OCI-LY1 (cell line): ENCODE measurements around the gene ARHGAP20.

Experiments used
- H2AFZ ChIP-seq: fragments of 200-600 bp; sonication (generic), shearing (Covaris generic); 2 replicates; pipeline ENCODE4 v1.6.0; 2014; ENCODE audit warnings: antibody characterized with exemption, mild to moderate bottlenecking, low read length
- H3F3A ChIP-seq: fragments of 200-600 bp; sonication (generic), shearing (Covaris generic); 2 replicates; pipeline ENCODE4 v1.6.0; 2014; ENCODE audit warnings: mild to moderate bottlenecking, antibody characterized with exemption, low read length, moderate library complexity; ENCODE audit not compliant: insufficient read depth
- H3K27ac ChIP-seq: fragments of 200-600 bp; sonication (generic); 2 replicates; pipeline ENCODE4 v1.5.1; 2014; ENCODE audit warnings: low read length, mixed run types, mild to moderate bottlenecking, low read depth; ENCODE audit not compliant: poor library complexity, severe bottlenecking
- H3K27me3 ChIP-seq: fragments of 200-600 bp; sonication (generic); 2 replicates; pipeline ENCODE4 v1.6.0; 2014; ENCODE audit warnings: antibody characterized with exemption, mild to moderate bottlenecking, low read length, moderate library complexity; ENCODE audit not compliant: insufficient read depth
- H3K36me3 ChIP-seq: fragments of 200-600 bp; sonication (generic); 2 replicates; pipeline ENCODE4 v1.6.1; 2014; ENCODE audit warnings: mild to moderate bottlenecking, antibody characterized with exemption, low read length, moderate library complexity, mixed read lengths; ENCODE audit not compliant: insufficient read depth
- H3K4me1 ChIP-seq: fragments of 200-600 bp; sonication (generic); 2 replicates; pipeline ENCODE4 v1.5.1; 2014; ENCODE audit warnings: mild to moderate bottlenecking, low read length, moderate library complexity; ENCODE audit not compliant: insufficient read depth, severe bottlenecking
- H3K4me2 ChIP-seq: fragments of 200-600 bp; sonication (generic), shearing (Covaris generic); 2 replicates; pipeline ENCODE4 v1.6.1; 2014; ENCODE audit warnings: low read length
- H3K4me3 ChIP-seq: fragments of 200-600 bp; sonication (generic); 2 replicates; pipeline ENCODE4 v1.5.1; 2014; ENCODE audit warnings: low read length, low read depth, mild to moderate bottlenecking, mixed read lengths; ENCODE audit not compliant: poor library complexity, severe bottlenecking
- H3K79me2 ChIP-seq: fragments of 200-600 bp; shearing (Covaris generic); 2 replicates; pipeline ENCODE4 v1.6.1; 2016; ENCODE audit warnings: mixed run types, low read length, mixed read lengths; ENCODE audit not compliant: insufficient read depth
- H3K9ac ChIP-seq: fragments of 200-600 bp; sonication (generic), shearing (Covaris generic); 2 replicates; pipeline ENCODE4 v1.6.1; 2014; ENCODE audit warnings: mild to moderate bottlenecking, low read length, mixed read lengths
- H3K9me2 ChIP-seq: fragments of 200-600 bp; sonication (generic), shearing (Covaris generic); 2 replicates; pipeline ENCODE4 v1.6.1; 2014; ENCODE audit warnings: low read depth, mild to moderate bottlenecking, low read length, mixed read lengths
- H3K9me3 ChIP-seq: fragments of 200-600 bp; shearing (Covaris generic); 2 replicates; pipeline ENCODE4 v1.6.1; 2014; ENCODE audit warnings: low read length, mixed read lengths
- H4K20me1 ChIP-seq: fragments of 200-600 bp; sonication (generic), shearing (Covaris generic); 2 replicates; pipeline ENCODE4 v1.6.0; 2016; ENCODE audit warnings: mild to moderate bottlenecking, low read length; ENCODE audit not compliant: insufficient read depth
- EZH2 ChIP-seq: fragments of 200-600 bp; sonication (generic), shearing (Covaris generic); IDR thresholded peaks from 2 replicates; pipeline ENCODE4 v1.8.0; 2017; ENCODE audit warnings: borderline replicate concordance, mixed run types, mild to moderate bottlenecking, antibody characterized with exemption, low read length, moderate library complexity, mixed read lengths
- TF ChIP-seq, protein P1 (sequence below): fragments of 200-600 bp; sonication (generic), shearing (Covaris generic); IDR thresholded peaks from 2 replicates; pipeline ENCODE4 v1.5.1; 2017; ENCODE audit warnings: mild to moderate bottlenecking, antibody characterized with exemption, low read length, moderate library complexity, mixed read lengths

ARHGAP20 gene

GRCh38 chr11:110711776-110712658, at the start of gene ARHGAP20:
Gene ARHGAP20 (minus strand): TSS chr11:110712437. CDS start chr11:110712231, 206 bp downstream.
- Histone ChIP-seq H3K4me2 (peak within 1 kb of the TSS; percentile 70), H3K27me3 (no peaks in the 10 kb centered on the region), H3K79me2 (no peaks in the 10 kb centered on the region), H3K9me2 (no peaks in the 10 kb centered on the region), H4K20me1 (no peaks in the 10 kb centered on the region), H2AFZ (no peak within 1 kb of the TSS), H3K36me3 (no peaks in the 10 kb centered on the region), H3K9ac (peak within 1 kb of the TSS; percentile 29; the same call in 1 of the 2 replicates), H3F3A (no peaks in the 10 kb centered on the region), H3K4me1 (peaks cover 14% of the 10 kb centered on the region), H3K27ac (no peak within 1 kb of the TSS), H3K4me3 (peak within 1 kb of the TSS; percentile 64), H3K9me3 (no peaks in the 10 kb centered on the region)
- no peak for TF ChIP-seq EZH2
- TF ChIP-seq, protein P1, sequence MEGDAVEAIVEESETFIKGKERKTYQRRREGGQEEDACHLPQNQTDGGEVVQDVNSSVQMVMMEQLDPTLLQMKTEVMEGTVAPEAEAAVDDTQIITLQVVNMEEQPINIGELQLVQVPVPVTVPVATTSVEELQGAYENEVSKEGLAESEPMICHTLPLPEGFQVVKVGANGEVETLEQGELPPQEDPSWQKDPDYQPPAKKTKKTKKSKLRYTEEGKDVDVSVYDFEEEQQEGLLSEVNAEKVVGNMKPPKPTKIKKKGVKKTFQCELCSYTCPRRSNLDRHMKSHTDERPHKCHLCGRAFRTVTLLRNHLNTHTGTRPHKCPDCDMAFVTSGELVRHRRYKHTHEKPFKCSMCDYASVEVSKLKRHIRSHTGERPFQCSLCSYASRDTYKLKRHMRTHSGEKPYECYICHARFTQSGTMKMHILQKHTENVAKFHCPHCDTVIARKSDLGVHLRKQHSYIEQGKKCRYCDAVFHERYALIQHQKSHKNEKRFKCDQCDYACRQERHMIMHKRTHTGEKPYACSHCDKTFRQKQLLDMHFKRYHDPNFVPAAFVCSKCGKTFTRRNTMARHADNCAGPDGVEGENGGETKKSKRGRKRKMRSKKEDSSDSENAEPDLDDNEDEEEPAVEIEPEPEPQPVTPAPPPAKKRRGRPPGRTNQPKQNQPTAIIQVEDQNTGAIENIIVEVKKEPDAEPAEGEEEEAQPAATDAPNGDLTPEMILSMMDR: no peak

DNA sequence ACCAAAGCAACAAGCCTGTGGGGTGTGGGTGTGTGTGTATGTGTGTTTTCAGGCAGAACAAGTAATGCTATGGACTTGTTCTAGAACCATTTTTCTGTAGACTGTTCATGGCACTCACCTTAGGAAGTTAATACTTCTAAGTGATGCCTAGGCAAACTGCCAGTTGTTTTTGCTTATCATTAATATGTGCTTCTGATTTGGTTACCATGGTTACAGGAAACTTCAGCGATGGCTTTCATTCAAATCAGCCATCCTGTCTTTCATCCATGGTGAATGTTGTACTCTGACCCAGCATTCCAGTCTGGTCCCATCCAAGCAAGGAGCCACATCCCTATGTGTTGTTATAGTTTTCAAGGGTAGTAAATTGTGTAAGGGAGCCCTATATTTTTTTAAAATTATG, 49.8 kb upstream of the ARHGAP20 start:
- H2AFZ ChIP-seq: no peak overlapping the region
- H3K4me1 ChIP-seq: no peaks in the 10 kb centered on the region
- no peaks in the 10 kb centered on the region for H3K27me3 ChIP-seq
- H4K20me1 ChIP-seq: no peaks in the 10 kb centered on the region
- TF ChIP-seq, protein P1: no peak
- no peak for TF ChIP-seq EZH2
- no peak overlapping the region for H3K4me2 ChIP-seq
- no peaks in the 10 kb centered on the region for H3K36me3 ChIP-seq
- no peaks in the 10 kb centered on the region for H3F3A ChIP-seq
- no peak overlapping the region for H3K4me3 ChIP-seq
- H3K9me3 ChIP-seq: no peaks in the 10 kb centered on the region
- H3K79me2 ChIP-seq: no peaks in the 10 kb centered on the region
- H3K27ac ChIP-seq: no peak overlapping the region
- no peak overlapping the region for H3K9ac ChIP-seq
- no peaks in the 10 kb centered on the region for H3K9me2 ChIP-seq

DNA sequence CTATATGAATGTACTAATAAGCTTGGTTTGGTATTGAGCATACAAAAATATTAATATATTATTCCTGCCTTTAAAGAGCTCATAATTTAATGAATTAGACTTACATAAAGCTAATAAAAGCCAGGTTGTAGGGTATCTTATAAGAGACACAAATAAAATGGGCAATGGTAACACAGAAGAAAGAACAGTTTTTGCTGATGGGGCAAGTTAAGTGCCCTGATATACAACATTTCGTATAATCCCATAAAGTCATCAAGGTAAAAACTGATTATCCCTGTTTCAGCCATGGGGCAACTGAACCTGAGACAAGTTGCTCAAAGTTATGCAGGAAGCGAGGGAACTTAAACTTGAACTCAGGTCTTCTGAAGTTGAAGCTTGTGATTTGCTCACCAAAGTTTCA, 48.9 kb upstream of the ARHGAP20 start:
- H4K20me1 ChIP-seq: no peaks in the 10 kb centered on the region
- no peaks in the 10 kb centered on the region for H3K9me2 ChIP-seq
- no peak overlapping the region for H3K4me2 ChIP-seq

More for the DNA sequence above, 48.9 kb upstream of the ARHGAP20 start:
- TF ChIP-seq, protein P1: no peak
- no peak for TF ChIP-seq EZH2
- Histone ChIP-seq H3K27ac (no peak overlapping the region), H3K4me1 (no peaks in the 10 kb centered on the region), H3K9ac (no peak overlapping the region), H2AFZ (no peak overlapping the region), H3K36me3 (no peaks in the 10 kb centered on the region), H3K4me3 (no peak overlapping the region), H3K79me2 (no peaks in the 10 kb centered on the region), H3F3A (no peaks in the 10 kb centered on the region), H3K27me3 (no peaks in the 10 kb centered on the region), H3K9me3 (no peaks in the 10 kb centered on the region)
